GM23338 (cell line): Measurements from ENCODE around the gene SCUBE2. TPM values are rescaled to one million over a fixed set of nuclear protein-coding genes. Genes with fewer than 3 reads are reported as not detected.

ENCODE experiments used
- ATAC-seq: fragments of 200-7000 bp; cut with Tn5 transposase; 3 replicates; pipeline ENCODE4 v1.9.1; 2020
- DNase-seq: peaks from one replicate; pipeline ENCODE4 v3.0.0-alpha.2; 2015; ENCODE audit warnings: low spot score
- H2AFZ ChIP-seq: fragments of 200-600 bp; sonication (generic); 2 replicates; pipeline ENCODE4 v1.8.0; 2016; ENCODE audit warnings: antibody characterized with exemption, mild to moderate bottlenecking, moderate library complexity
- H3F3A ChIP-seq: fragments of 200-600 bp; sonication (generic); replicated peaks from 2 replicates; pipeline ENCODE4 v1.8.0; 2017; ENCODE audit warnings: antibody characterized with exemption, mixed run types, low read depth
- H3K27ac ChIP-seq: fragments of 200-600 bp; sonication (generic); 2 replicates; pipeline ENCODE4 v1.6.1; 2016; ENCODE audit warnings: low read depth
- H3K27me3 ChIP-seq: fragments of 200-600 bp; sonication (generic); 2 replicates; pipeline ENCODE4 v1.8.0; 2016; ENCODE audit warnings: mild to moderate bottlenecking, mixed run types, moderate library complexity; ENCODE audit not compliant: insufficient read depth
- H3K36me3 ChIP-seq: fragments of 200-600 bp; sonication (generic); 2 replicates; pipeline ENCODE4 v1.8.0; 2016; ENCODE audit warnings: mild to moderate bottlenecking; ENCODE audit not compliant: insufficient read depth
- H3K4me1 ChIP-seq: fragments of 200-600 bp; sonication (generic); 2 replicates; pipeline ENCODE4 v1.8.0; 2016; ENCODE audit warnings: mild to moderate bottlenecking, moderate library complexity; ENCODE audit not compliant: insufficient read depth
- H3K4me2 ChIP-seq: fragments of 200-600 bp; sonication (generic); 2 replicates; pipeline ENCODE4 v1.7.1; 2017; ENCODE audit warnings: mixed run types
- H3K4me3 ChIP-seq: fragments of 200-600 bp; sonication (generic); 2 replicates; pipeline ENCODE4 v1.6.1; 2016; ENCODE audit warnings: mixed run types
- H3K79me2 ChIP-seq: fragments of 200-600 bp; sonication (generic); replicated peaks from 2 replicates; pipeline ENCODE4 v1.8.0; 2017; ENCODE audit warnings: mild to moderate bottlenecking; ENCODE audit not compliant: insufficient read depth
- H3K9me2 ChIP-seq: fragments of 200-600 bp; sonication (generic); 2 replicates; pipeline ENCODE4 v1.8.0; 2017; ENCODE audit not compliant: insufficient read depth
- H4K20me1 ChIP-seq: fragments of 200-600 bp; sonication (generic); replicated peaks from 2 replicates; pipeline ENCODE4 v1.8.0; 2017; ENCODE audit warnings: mild to moderate bottlenecking; ENCODE audit not compliant: insufficient read depth
- H3K27ac Mint-ChIP-seq: 2 replicates; pipeline ENCODE4 v1.8.0; 2020; ENCODE audit warnings: inconsistent platforms, mild to moderate bottlenecking, moderate library complexity, mixed read lengths
- H3K27me3 Mint-ChIP-seq: 3 replicates; pipeline ENCODE4 v1.8.0; 2022; ENCODE audit warnings: low read depth, mild to moderate bottlenecking, moderate library complexity, mixed read lengths, inconsistent platforms; ENCODE audit not compliant: insufficient read depth, poor library complexity
- H3K36me3 Mint-ChIP-seq: 3 replicates; pipeline ENCODE4 v1.8.0; 2021; ENCODE audit warnings: low read depth, mild to moderate bottlenecking, inconsistent platforms, moderate library complexity, mixed read lengths
- H3K4me1 Mint-ChIP-seq: 3 replicates; pipeline ENCODE4 v1.8.0; 2020; ENCODE audit warnings: mild to moderate bottlenecking, inconsistent platforms, mixed read lengths
- H3K4me3 Mint-ChIP-seq: 3 replicates; pipeline ENCODE4 v1.8.0; 2021; ENCODE audit warnings: moderate library complexity, mild to moderate bottlenecking, inconsistent platforms, mixed read lengths
- H3K9me3 Mint-ChIP-seq: 3 replicates; pipeline ENCODE4 v1.8.0; 2020; ENCODE audit warnings: moderate library complexity, mild to moderate bottlenecking, inconsistent platforms, mixed read lengths
- CREB1 ChIP-seq: fragments of 250-450 bp; sonication (Bioruptor Pico); IDR thresholded peaks from 2 replicates; pipeline ENCODE4 v1.5.0; 2020; ENCODE audit warnings: low read depth, mild to moderate bottlenecking, moderate library complexity
- JUNB ChIP-seq: IDR thresholded peaks from one replicate; pipeline ENCODE4 v1.6.1; 2016; ENCODE audit warnings: antibody characterized with exemption; ENCODE audit not compliant: unreplicated experiment
- NANOG ChIP-seq: IDR thresholded peaks from 2 replicates; pipeline ENCODE4 v1.6.1; 2016; ENCODE audit warnings: antibody characterized with exemption, borderline replicate concordance
- ZNF114 ChIP-seq: fragments of 250-450 bp; sonication (Bioruptor Pico); IDR thresholded peaks from 2 replicates; pipeline ENCODE4 v1.5.0; 2020; ENCODE audit warnings: mild to moderate bottlenecking, moderate library complexity
- polyA plus RNA-seq: library from polyadenylated mRNA; unstranded; fragments of >200 nt; fragmentation: Nextera tagmentation; extraction: Ambion mirVana; gene quantifications from 2 replicates; pipeline ENCODE4 v1.2.1, GENCODE V29; 2016
- total RNA-seq: library from RNA; depleted of rRNA; stranded (reverse); fragments of >200 nt; shearing (Covaris generic); gene quantifications from 2 replicates; pipeline ENCODE4 v1.2.3, GENCODE V29; 2014
- TF ChIP-seq, protein P1 (sequence below): IDR thresholded peaks from one replicate; pipeline ENCODE4 v1.6.1; 2018; ENCODE audit warnings: antibody characterized with exemption; ENCODE audit not compliant: unreplicated experiment
- TF ChIP-seq, protein P2 (sequence below): IDR thresholded peaks from 2 replicates; pipeline ENCODE4 v1.6.1; 2016; ENCODE audit warnings: antibody characterized with exemption
- TF ChIP-seq, protein P3 (sequence below), 2 experiments: fragments of 200-600 bp in 1 of 2; sonication (generic) in 1 of 2; conservative IDR thresholded peaks; 2 replicates each; pipeline versions ENCODE4 v1.5.1 to v1.6.1; 2016 to 2017; ENCODE audit warnings: antibody characterized with exemption in 2 of 2, low read depth in 2 of 2, mild to moderate bottlenecking in 2 of 2, moderate library complexity in 1 of 2

The SCUBE2 gene
- total and polyA plus RNA-seq, 2 experiments from 2014 or later: 0.47 to 0.63 TPM

DNA sequence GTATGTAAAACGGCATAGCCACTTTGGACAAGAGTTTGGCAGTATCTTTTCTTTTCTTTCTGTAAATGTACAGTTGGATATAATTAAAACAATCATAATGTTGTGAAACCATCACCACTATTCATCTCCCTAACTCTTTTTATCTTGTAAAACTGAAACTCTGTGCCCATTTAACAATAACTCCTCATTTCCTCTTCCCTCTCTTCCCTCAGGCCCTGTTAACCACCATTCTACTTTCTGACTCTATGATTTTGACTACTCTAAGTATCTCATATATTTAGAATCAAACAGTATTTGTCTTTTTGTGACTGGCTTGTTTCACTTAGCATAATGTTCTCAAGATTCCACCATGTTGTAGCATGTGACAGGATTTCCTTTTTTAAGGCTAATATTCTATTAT is 10.2 kb downstream of the SCUBE2 start (continued):
- TF ChIP-seq, protein P1, sequence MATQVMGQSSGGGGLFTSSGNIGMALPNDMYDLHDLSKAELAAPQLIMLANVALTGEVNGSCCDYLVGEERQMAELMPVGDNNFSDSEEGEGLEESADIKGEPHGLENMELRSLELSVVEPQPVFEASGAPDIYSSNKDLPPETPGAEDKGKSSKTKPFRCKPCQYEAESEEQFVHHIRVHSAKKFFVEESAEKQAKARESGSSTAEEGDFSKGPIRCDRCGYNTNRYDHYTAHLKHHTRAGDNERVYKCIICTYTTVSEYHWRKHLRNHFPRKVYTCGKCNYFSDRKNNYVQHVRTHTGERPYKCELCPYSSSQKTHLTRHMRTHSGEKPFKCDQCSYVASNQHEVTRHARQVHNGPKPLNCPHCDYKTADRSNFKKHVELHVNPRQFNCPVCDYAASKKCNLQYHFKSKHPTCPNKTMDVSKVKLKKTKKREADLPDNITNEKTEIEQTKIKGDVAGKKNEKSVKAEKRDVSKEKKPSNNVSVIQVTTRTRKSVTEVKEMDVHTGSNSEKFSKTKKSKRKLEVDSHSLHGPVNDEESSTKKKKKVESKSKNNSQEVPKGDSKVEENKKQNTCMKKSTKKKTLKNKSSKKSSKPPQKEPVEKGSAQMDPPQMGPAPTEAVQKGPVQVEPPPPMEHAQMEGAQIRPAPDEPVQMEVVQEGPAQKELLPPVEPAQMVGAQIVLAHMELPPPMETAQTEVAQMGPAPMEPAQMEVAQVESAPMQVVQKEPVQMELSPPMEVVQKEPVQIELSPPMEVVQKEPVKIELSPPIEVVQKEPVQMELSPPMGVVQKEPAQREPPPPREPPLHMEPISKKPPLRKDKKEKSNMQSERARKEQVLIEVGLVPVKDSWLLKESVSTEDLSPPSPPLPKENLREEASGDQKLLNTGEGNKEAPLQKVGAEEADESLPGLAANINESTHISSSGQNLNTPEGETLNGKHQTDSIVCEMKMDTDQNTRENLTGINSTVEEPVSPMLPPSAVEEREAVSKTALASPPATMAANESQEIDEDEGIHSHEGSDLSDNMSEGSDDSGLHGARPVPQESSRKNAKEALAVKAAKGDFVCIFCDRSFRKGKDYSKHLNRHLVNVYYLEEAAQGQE: no peak
- TF ChIP-seq NANOG: no peak
- no peak for TF ChIP-seq CREB1 (CRISPR knock-in tag)
- TF ChIP-seq, protein P2, sequence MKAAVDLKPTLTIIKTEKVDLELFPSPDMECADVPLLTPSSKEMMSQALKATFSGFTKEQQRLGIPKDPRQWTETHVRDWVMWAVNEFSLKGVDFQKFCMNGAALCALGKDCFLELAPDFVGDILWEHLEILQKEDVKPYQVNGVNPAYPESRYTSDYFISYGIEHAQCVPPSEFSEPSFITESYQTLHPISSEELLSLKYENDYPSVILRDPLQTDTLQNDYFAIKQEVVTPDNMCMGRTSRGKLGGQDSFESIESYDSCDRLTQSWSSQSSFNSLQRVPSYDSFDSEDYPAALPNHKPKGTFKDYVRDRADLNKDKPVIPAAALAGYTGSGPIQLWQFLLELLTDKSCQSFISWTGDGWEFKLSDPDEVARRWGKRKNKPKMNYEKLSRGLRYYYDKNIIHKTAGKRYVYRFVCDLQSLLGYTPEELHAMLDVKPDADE: no peak
- no peak for TF ChIP-seq JUNB
- TF ChIP-seq ZNF114 (CRISPR knock-in tag): no peak

DNA sequence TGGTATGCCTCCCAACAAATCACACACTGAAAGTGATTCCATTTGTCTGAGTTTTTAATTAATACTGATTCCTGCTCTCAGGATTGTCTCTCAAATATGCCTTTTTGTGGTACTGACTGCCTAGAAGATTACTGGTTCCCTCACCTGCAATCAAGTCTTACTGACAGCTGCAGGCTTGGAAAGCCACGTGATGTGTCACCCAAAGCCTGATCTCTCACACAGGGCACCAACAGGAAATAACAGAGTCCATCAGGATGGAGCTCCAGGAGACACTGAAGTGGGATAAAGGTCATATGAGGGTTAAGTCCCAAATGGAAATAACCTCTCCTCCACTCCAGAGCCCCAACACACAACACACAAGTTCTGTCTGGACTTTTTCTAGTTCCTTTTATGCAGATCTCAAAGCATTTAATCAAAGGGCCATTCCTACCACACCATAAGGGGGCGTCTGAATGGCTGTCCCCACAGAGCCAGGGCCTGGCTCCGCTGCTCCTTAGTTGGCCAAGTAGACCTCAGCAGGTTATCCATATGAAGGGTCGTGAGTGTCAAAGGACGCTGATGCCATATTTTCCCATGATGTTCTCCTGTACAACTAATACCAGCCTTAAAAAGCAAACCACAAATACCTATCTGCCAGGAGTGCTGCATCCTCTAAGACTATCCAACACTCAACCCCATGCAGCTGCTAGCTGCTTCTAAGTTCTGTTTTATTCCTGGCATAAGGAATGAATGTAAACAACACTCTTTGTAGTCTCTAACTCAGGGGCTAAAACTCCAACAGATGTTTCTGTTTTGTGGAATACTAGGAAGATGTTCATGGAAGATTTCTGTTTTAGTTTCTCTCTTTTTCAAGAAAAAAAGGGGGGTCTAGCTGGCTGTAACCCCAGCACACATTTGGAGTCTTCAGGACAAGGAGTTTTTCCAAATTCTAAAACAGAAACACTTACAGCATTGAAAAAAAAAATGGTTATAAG is 13.0 kb downstream of the SCUBE2 start:
- Histone ChIP-seq H3K27ac (no peak overlapping the region), H3K9me2 (no peaks in the 10 kb centered on the region), H3K4me3 (no peak overlapping the region), H3K4me1 (peaks cover 5% of the 10 kb centered on the region; the same call in 1 of the 2 replicates), H2AFZ (no peak overlapping the region), H3K36me3 (no peaks in the 10 kb centered on the region), H3K4me2 (no peak overlapping the region), H3F3A (no peaks in the 10 kb centered on the region), H3K27me3 (no peaks in the 10 kb centered on the region), H4K20me1 (no peaks in the 10 kb centered on the region), H3K79me2 (no peaks in the 10 kb centered on the region)
- no peak overlapping the region for H3K27ac Mint-ChIP-seq
- DNase-seq: peak; percentile 60
- H3K4me1 Mint-ChIP-seq: no peaks in the 10 kb centered on the region; the same call in 2 of the 3 replicates
- ATAC-seq: peak; percentile 91
- peaks cover 2% of the 10 kb centered on the region; the same call in 1 of the 3 replicates for H3K36me3 Mint-ChIP-seq
- H3K27me3 Mint-ChIP-seq: peaks cover 4% of the 10 kb centered on the region
- TF ChIP-seq CREB1 (CRISPR knock-in tag): no peak
- TF ChIP-seq, protein P2: no peak
- TF ChIP-seq, protein P3, sequence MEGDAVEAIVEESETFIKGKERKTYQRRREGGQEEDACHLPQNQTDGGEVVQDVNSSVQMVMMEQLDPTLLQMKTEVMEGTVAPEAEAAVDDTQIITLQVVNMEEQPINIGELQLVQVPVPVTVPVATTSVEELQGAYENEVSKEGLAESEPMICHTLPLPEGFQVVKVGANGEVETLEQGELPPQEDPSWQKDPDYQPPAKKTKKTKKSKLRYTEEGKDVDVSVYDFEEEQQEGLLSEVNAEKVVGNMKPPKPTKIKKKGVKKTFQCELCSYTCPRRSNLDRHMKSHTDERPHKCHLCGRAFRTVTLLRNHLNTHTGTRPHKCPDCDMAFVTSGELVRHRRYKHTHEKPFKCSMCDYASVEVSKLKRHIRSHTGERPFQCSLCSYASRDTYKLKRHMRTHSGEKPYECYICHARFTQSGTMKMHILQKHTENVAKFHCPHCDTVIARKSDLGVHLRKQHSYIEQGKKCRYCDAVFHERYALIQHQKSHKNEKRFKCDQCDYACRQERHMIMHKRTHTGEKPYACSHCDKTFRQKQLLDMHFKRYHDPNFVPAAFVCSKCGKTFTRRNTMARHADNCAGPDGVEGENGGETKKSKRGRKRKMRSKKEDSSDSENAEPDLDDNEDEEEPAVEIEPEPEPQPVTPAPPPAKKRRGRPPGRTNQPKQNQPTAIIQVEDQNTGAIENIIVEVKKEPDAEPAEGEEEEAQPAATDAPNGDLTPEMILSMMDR (conservative IDR thresholded peaks at IDR 0.05; ENCODE audit: low read depth in 2 of 2): peak; percentile 63 to 65
- H3K4me3 Mint-ChIP-seq: no peak overlapping the region
- peaks cover 7% of the 10 kb centered on the region; the same call in 2 of the 3 replicates for H3K9me3 Mint-ChIP-seq
